GM19023 (cell line): Measurements from ENCODE around the gene LHFPL2.

Experiments
- ATAC-seq: cut with Tn5 transposase; IDR thresholded peaks from one replicate; pipeline ENCODE4 v1.9.1; 2021; ENCODE audit warnings: mild to moderate bottlenecking, moderate library complexity; ENCODE audit not compliant: unreplicated experiment

LHFPL2 gene

GRCh38 chr5:78576376-78576775, 72.2 kb downstream of the LHFPL2 start:
- ATAC-seq, result no peak

DNA sequence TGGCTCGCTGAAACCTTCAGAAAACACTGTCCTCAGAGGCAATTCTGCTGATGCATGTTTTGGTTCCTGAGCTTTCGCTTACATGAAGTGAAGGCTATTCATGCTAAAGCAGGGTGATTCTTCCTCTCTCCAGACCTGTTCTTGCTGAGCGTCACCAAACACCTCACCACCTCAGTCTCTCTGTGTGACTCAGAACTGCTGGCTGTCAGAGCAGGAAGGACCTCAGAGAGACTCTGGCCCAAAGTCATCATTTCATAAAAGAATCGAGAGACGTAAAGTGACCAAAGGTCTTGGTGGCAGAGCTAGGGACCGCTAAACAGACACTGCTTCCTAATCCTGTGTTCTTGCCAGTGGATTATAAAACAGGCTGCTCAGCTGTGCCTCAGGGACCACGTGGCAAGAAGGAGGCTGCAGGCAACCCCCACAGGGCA, 73.8 kb downstream of the LHFPL2 start:
- ATAC-seq, result no peak

DNA sequence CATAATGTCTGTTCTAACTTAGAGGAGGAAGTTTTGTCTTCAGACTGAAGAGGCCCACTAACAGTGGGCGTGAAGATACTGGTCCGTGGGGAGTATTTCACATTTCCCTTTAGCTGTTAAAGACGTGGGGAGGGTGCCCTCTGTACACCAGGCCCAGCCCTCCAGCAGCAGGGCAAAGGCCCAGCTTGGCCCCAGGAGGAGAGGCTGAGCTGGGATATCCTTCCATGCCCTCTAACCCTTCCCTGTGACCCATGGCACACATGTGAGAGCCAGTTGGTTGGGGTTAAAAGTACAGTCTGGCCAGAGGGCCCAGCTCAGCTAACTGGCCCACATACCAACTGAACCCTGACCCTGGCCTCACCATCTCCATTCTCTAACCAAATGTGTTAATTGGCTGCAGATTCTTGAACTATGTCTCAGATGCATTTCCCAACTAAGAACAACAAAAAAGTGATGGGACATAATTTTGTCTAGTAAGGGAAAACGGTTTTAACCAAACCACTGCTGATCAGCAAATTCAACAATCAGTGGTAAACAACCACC, 74.4 kb downstream of the LHFPL2 start:
- no peak for ATAC-seq

DNA sequence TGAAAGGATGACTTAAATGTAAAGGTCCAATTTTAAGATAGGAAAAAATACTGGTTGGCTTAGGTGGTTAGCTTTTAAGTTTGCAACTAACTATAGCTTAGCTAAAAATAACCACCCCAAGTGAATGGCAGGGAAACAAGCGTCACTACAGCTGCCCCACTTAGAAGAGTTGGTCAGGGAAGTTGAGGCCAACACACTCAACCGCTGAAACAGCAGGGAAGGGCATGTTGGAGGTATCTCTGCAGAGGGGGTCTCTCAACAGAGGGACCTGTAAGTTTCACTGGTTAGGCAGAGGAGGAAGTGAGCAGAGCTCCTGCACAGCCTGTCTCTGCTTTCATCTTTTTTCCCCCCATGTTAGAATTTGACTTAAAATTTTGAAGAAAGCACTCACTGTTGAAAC, 75.3 kb downstream of the LHFPL2 start:
- ATAC-seq, result no peak

DNA sequence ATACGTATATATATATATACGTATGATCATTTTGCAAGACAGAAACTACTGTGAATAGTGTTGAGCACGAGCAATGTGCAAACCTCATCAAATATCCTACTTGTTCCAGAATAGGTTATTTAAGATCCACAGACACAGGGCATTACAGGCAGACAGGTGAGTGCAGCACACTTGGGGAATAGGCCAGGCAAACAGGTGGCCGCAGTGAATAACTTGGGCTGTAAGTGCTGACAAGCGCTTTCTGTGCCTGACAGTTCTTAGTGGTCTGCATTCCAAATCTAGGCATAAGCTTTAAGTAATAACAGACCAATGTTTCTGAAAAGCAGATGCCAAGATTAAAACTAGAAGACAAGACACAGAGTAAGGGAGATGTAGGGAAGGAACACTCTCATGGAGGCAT, 77.9 kb downstream of the LHFPL2 start:
- ATAC-seq, result no peak

- ATAC-seq, result no peak
These were observed 79.1 kb downstream of the LHFPL2 start for GRCh38 chr5:78569441-78569840.

DNA sequence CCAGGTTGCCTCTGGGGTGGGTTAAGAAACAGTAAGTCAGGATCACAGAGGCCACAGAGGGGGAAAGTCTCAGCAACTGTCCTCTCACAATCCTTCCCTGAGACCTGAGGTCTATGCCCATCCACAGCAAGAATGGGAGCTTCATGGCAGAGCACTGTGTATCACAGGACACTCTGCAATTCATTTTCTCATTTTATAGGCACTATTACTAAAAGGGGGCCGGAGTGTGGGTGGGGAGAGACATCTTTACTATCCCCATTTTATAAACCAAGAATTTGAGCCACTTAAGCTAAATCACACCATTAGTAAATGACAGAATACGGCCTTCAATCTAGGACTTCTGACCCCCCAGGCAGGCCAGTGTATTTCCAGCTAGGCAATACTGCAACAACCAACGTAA, 79.9 kb downstream of the LHFPL2 start:
- ATAC-seq, result no peak

GRCh38 chr5:78568212-78568611, 80.4 kb downstream of the LHFPL2 start:
- no peak for ATAC-seq

DNA sequence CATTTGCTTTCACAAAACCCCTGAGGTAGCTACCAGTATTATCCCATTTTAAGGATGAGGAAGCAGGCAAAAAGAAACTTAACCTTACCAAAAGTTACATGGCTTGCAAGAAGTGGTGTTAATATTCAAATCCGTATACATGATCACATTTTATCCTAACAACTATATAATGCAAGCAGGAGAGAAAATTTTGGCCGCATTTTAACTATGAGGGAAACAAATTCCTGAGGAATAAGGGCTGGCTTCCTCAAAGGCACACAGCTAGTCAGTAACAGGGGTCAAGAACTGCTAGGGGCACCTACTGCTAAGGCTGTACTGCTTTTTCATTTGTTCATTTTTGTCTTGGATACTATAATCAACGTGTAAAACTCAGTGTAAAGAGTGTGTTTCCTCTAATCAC, 81.0 kb downstream of the LHFPL2 start:
- no peak for ATAC-seq

GRCh38 chr5:78566747-78567425, 81.7 kb downstream of the LHFPL2 start:
- no peak for ATAC-seq

DNA sequence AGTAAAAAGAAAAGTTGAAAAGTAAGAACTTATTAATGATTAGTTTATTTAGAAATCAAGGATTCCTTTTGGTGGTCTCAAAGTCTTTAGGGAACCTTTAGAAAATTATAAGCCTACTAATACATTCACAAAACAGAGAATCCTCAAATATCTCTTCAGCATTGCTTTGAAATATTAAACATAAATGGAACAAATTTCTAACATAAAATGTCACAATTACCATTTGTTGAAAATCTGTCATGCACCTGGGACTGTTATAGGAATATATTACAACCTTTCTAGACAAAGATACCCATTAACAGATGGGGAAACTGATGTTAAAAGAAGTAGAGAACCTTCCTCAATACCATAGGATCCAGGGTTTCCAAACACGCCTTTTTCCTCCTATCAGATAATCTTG, 83.2 kb downstream of the LHFPL2 start:
- no peak for ATAC-seq

- no peak for ATAC-seq
These were observed 85.0 kb downstream of the LHFPL2 start for GRCh38 chr5:78563621-78564020.

DNA sequence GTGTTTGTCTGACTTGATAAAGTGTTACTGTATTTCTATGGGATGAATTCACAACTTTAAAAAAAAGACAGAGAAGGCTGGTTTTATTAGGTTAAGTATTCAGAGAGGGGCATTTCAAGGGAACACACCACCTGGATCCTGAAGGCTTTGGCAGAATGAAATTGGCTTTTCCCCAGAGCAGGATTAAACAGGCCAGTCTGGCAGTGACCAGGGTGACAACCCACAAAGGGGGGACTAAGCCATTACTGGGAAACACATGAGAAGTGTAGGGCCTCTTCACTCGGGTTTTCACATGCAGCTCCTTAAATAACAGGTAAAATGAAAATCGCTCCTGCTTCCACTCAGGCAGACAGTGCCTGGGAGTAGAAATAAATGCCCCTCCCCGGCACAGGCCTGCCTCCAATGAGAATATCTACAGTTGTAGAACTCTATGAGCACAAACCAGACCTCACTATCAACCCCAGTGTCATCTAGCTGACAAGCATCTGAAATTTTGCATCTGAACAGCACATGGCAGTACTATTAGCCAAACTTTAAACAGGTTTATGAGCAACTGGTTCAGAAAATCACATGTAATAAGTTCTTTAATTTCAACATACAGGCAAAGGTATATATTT, 85.8 kb downstream of the LHFPL2 start:
- no peak for ATAC-seq

GRCh38 chr5:78562001-78562400, 86.6 kb downstream of the LHFPL2 start:
- no peak for ATAC-seq

- no peak for ATAC-seq
These were observed 87.3 kb downstream of the LHFPL2 start for GRCh38 chr5:78561261-78561660.

- ATAC-seq, result no peak
These were observed 88.3 kb downstream of the LHFPL2 start for GRCh38 chr5:78560000-78560855.

GRCh38 chr5:78557601-78558000, 91.0 kb downstream of the LHFPL2 start:
- no peak for ATAC-seq

DNA sequence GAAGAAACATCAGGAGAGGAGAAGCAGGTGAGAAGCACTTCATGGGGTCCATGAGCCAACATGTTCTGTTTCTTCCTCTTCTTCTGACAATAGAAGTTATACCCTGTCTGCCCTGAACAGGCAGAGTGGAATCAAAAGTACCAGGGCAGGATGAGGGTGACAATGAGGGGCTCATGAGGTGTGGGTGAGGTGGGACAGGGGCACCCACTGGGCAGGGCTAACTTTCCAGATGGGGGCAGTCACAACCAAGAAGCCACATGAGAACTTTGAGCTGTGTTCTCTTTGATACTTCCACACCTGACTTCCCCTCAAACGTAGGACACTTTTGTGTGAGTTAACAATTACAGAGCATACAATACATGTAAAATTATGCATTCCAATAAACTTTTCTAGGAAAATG, 92.7 kb downstream of the LHFPL2 start:
- ATAC-seq, result no peak

DNA sequence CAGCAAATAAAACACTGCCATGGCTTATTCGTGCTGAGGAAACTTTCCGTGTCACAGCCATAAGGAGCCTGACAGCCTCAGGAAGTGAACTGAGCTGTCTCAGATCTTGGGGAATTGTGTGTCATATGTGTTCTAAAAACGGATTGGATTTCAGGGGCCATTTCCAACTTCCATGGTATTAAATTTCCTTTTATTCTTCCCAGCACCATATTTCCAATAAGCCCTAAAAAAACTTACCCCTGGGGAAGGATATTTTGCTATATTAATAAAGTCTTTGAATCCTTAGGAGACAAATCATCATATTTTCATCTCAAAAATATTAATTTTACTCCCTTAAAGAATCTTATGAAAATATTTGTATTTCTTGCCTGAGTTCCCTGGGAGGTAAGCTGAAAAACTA, 93.9 kb downstream of the LHFPL2 start:
- no peak for ATAC-seq

DNA sequence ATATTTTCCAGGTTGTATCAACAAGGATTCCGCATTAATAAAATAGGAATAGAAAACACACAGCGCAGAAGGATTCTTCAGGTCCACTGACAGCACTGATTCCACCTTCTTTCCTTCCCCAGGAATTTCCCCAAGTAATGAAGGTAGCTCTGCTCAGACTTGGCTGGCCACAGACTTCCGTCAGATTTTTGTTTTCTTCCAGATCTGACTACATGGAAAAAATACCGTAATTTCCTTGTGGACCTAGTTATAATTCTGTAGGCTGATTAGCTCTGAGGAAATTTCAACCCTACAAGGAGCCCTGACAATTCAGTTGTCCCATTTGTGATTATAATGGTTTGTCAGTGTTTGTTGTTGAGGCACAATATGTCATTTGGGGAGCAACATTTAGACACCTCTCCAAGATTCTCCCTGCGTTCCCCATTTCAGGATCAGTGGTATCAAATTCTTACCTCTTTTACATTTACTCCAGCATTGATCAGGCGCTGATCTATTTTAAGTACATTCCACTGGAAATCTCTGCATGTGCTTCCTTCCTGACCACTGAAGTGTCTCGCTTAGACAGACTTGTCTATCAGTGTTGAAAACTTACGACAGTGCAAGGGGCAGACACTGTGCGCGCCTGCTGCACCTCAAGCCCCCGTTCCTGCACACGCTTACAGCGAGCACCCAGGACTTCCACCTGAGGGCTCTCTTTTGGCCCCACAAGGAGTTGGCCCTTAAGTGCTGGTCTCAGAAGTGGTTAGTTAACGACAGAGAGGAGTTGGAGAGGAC, 94.8 kb downstream of the LHFPL2 start:
- no peak for ATAC-seq
